Parathyroid adenoma (tissue), 2 donors: ENCODE measurements around the gene SNTG2.

Source experiments
- H2AFZ ChIP-seq: fragments of 300-600 bp; sonication (generic); one replicate; pipeline ENCODE4 v1.7.0; 2017; ENCODE audit warnings: antibody characterized with exemption, mild to moderate bottlenecking
- H3K27ac ChIP-seq: fragments of 300-600 bp; sonication (generic); one replicate; pipeline ENCODE4 v1.7.0; 2017
- H3K27me3 ChIP-seq: fragments of 300-600 bp; sonication (generic); one replicate; pipeline ENCODE4 v1.7.0; 2017; ENCODE audit warnings: low read length; ENCODE audit not compliant: control insufficient read depth, insufficient read depth
- H3K36me3 ChIP-seq: fragments of 300-600 bp; sonication (generic); one replicate; pipeline ENCODE4 v1.7.0; 2017; ENCODE audit warnings: low read length; ENCODE audit not compliant: control insufficient read depth, insufficient read depth
- H3K4me1 ChIP-seq: fragments of 300-600 bp; sonication (generic); one replicate; pipeline ENCODE4 v1.7.0; 2017; ENCODE audit warnings: control low read depth
- H3K4me2 ChIP-seq: fragments of 300-600 bp; sonication (generic); one replicate; pipeline ENCODE4 v1.7.0; 2017; ENCODE audit warnings: low read length
- H3K4me3 ChIP-seq: fragments of 300-600 bp; sonication (generic); one replicate; pipeline ENCODE4 v1.7.0; 2017; ENCODE audit warnings: low read depth, low read length
- H3K79me2 ChIP-seq: fragments of 300-600 bp; sonication (generic); one replicate; pipeline ENCODE4 v1.7.0; 2017; ENCODE audit warnings: control low read depth
- H3K9ac ChIP-seq: fragments of 300-600 bp; sonication (generic); one replicate; pipeline ENCODE4 v1.7.0; 2017; ENCODE audit warnings: mild to moderate bottlenecking
- H3K9me3 ChIP-seq: fragments of 300-600 bp; sonication (generic); one replicate; pipeline ENCODE4 v1.7.0; 2017; ENCODE audit warnings: low read length; ENCODE audit not compliant: control insufficient read depth
- TF ChIP-seq, protein P1 (sequence below): fragments of 300-600 bp; sonication (generic); IDR thresholded peaks from one replicate; pipeline ENCODE4 v1.7.0; 2017; ENCODE audit warnings: antibody characterized with exemption, mild to moderate bottlenecking
- donor health status: primary hyperparathyroidism.

The SNTG2 gene

GRCh38 chr2:981759-982158 lies 31.1 kb downstream of the SNTG2 start:
- Histone ChIP-seq H2AFZ (no peak overlapping the region), H3K36me3 (no peaks in the 10 kb centered on the region), H3K9ac (no peak overlapping the region), H3K4me2 (no peak overlapping the region), H3K4me3 (no peak overlapping the region), H3K9me3 (no peaks in the 10 kb centered on the region), H3K79me2 (no peaks in the 10 kb centered on the region), H3K27ac (no peak overlapping the region), H3K4me1 (no peaks in the 10 kb centered on the region), H3K27me3 (no peaks in the 10 kb centered on the region)
- TF ChIP-seq, protein P1, sequence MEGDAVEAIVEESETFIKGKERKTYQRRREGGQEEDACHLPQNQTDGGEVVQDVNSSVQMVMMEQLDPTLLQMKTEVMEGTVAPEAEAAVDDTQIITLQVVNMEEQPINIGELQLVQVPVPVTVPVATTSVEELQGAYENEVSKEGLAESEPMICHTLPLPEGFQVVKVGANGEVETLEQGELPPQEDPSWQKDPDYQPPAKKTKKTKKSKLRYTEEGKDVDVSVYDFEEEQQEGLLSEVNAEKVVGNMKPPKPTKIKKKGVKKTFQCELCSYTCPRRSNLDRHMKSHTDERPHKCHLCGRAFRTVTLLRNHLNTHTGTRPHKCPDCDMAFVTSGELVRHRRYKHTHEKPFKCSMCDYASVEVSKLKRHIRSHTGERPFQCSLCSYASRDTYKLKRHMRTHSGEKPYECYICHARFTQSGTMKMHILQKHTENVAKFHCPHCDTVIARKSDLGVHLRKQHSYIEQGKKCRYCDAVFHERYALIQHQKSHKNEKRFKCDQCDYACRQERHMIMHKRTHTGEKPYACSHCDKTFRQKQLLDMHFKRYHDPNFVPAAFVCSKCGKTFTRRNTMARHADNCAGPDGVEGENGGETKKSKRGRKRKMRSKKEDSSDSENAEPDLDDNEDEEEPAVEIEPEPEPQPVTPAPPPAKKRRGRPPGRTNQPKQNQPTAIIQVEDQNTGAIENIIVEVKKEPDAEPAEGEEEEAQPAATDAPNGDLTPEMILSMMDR: no peak

DNA sequence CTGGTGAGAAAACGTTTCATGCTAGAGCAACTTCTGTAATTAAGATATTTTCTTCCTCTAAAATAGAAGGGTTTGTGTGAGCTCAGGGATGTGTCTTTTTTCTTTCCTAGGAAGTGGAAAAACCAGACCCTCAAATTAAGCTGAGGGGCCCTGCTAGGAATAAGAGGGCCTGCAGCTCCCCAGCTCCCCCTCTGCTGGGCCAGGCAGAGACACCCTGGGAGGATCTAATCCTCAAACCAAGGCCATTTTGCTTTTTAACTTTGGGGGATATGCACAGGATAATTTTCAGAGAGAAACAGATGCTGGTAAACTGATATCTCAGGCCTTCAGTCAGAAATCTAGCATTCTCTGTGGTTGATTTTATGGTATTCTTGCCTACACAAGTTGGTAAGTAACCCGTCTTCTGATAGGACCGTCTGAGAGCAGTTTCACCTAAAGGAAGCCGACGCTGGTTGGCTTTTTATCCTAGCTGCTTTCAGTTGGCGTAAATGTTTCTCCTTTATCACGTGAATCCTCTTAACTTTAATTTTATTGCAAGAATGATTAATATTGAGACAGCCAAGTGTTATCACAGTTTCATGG lies 34.8 kb downstream of the SNTG2 start:
- Histone ChIP-seq H3K9ac (no peak overlapping the region), H3K27me3 (no peaks in the 10 kb centered on the region), H3K9me3 (no peaks in the 10 kb centered on the region), H3K4me3 (no peak overlapping the region), H3K36me3 (no peaks in the 10 kb centered on the region), H3K4me1 (no peaks in the 10 kb centered on the region), H3K4me2 (no peak overlapping the region), H3K27ac (no peak overlapping the region), H3K79me2 (no peaks in the 10 kb centered on the region), H2AFZ (no peak overlapping the region)
- TF ChIP-seq, protein P1: no peak

- H3K79me2 ChIP-seq: no peaks in the 10 kb centered on the region
- TF ChIP-seq, protein P1: no peak
- no peaks in the 10 kb centered on the region for H3K27me3 ChIP-seq
- no peak overlapping the region for H3K4me3 ChIP-seq
- H3K27ac ChIP-seq: no peak overlapping the region
- H3K4me2 ChIP-seq: no peak overlapping the region
- no peak overlapping the region for H2AFZ ChIP-seq
- H3K9me3 ChIP-seq: no peaks in the 10 kb centered on the region
- H3K4me1 ChIP-seq: no peaks in the 10 kb centered on the region
- no peaks in the 10 kb centered on the region for H3K36me3 ChIP-seq
- H3K9ac ChIP-seq: no peak overlapping the region
These were observed 37.1 kb downstream of the SNTG2 start for GRCh38 chr2:987789-988188.

DNA sequence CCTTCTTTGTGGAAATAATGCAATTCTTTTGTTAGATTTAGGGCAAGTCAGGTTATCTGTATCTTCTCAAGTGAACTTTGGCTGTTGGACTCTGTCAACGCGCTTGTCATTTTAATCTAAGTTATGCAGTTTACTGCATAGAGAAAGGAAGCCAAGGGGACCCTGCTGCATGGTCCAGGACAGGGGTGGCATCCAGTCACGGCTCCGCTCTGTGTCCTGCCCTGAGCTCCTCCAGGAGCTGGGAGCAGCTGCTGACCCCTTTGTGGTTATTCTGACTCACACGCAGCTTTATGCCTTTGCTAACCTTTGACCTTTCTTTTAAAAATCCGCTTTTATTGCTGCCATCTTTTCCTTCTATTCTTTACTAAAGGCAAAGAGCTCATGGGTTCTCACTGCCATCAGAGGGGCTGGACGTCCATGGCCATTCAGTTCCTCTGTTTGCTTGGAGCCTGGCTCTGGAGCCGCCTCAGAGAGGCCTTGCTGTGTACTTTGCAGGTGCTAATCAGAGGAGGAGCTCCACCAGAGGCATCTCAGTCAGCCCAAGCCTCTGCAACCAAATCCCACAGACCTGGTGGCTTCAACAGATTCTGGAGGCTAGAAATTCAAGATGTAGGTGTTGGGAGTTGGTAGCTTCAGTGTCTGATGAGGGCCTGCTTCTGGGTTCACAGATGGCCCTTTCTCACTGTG lies 39.3 kb downstream of the SNTG2 start:
- Histone ChIP-seq H3K79me2 (no peaks in the 10 kb centered on the region), H3K9ac (no peak overlapping the region), H3K36me3 (no peaks in the 10 kb centered on the region), H2AFZ (no peak overlapping the region), H3K4me1 (no peaks in the 10 kb centered on the region), H3K27ac (no peak overlapping the region), H3K27me3 (no peaks in the 10 kb centered on the region), H3K4me3 (no peak overlapping the region), H3K4me2 (no peak overlapping the region), H3K9me3 (no peaks in the 10 kb centered on the region)
- TF ChIP-seq, protein P1: no peak

GRCh38 chr2:990970-991369 lies 40.3 kb downstream of the SNTG2 start:
- no peaks in the 10 kb centered on the region for H3K27me3 ChIP-seq
- H3K79me2 ChIP-seq: no peaks in the 10 kb centered on the region
- H3K4me2 ChIP-seq: no peak overlapping the region
- H3K4me1 ChIP-seq: no peaks in the 10 kb centered on the region
- no peaks in the 10 kb centered on the region for H3K9me3 ChIP-seq
- H3K4me3 ChIP-seq: no peak overlapping the region
- H3K9ac ChIP-seq: no peak overlapping the region
- TF ChIP-seq, protein P1: no peak
- no peak overlapping the region for H3K27ac ChIP-seq
- no peaks in the 10 kb centered on the region for H3K36me3 ChIP-seq
- H2AFZ ChIP-seq: no peak overlapping the region
